HCT116 (cell line): Measurements from ENCODE around the gene ROCK1. TPM values are rescaled to one million over a fixed set of nuclear protein-coding genes. Genes with fewer than 3 reads are reported as not detected.

ENCODE experiments used
- ATAC-seq: fragments of 200-7000 bp; cut with Tn5 transposase; 2 replicates; pipeline ENCODE4 v1.9.1; 2020; ENCODE audit warnings: mild to moderate bottlenecking, moderate library complexity
- BruUV-seq: library from RNA; stranded (reverse); fragments of 400-500 nt; replicated peaks from 2 replicates; lab custom pipeline; 2021; lab: Mats Ljungman, UMichigan
- CTCF ChIA-PET: fragments of 300-600 bp; sonication (Branson Sonifier 250); formaldehyde crosslinking; loops from one replicate; lab custom pipeline; 2021; ENCODE audit warnings: antibody characterized with exemption; lab: Charles Lee
- POLR2A ChIA-PET: fragments of 300-600, 350-600 bp; sonication (Branson Sonifier 250); formaldehyde crosslinking; loops from one replicate; lab custom pipeline; 2021; ENCODE audit warnings: antibody characterized with exemption; lab: Charles Lee
- RAD21 ChIA-PET, 2 experiments: fragments of 300-600 bp; sonication (Branson Sonifier 250); formaldehyde crosslinking; loops; one replicate each; lab custom pipeline; 2023; ENCODE audit warnings: low total read pairs in 2 of 2; ENCODE audit not compliant: uncharacterized antibody in 2 of 2, unreplicated experiment in 2 of 2, low non-redundant PET in 1 of 2; lab: Charles Lee
- DNase-seq: peaks from one replicate; pipeline ENCODE4 v3.0.0-alpha.2; 2010; ENCODE audit warnings: low read depth, low spot score
- H2AFZ ChIP-seq: fragments of 200-600 bp; shearing (Covaris generic), sonication (generic); 2 replicates; pipeline ENCODE4 v1.6.1; 2017; ENCODE audit warnings: low read depth, mixed run types, mixed read lengths, antibody characterized with exemption, low read length; ENCODE audit not compliant: poor library complexity, severe bottlenecking
- H3K27ac ChIP-seq: 2 replicates; pipeline ENCODE4 v1.5.1; 2012; ENCODE audit warnings: low read depth, low read length
- H3K27me3 ChIP-seq: fragments of 200-600 bp; sonication (generic); 2 replicates; pipeline ENCODE4 v1.6.1; 2016; ENCODE audit warnings: mixed run types, low read length, mixed read lengths; ENCODE audit not compliant: insufficient read depth
- H3K36me3 ChIP-seq, 2 experiments: fragments of 200-500 bp in 1 of 2; fragments of 200-600 bp in 1 of 2; sonication (Bioruptor generic) in 1 of 2; sonication (generic) in 1 of 2; 2 replicates each; pipeline versions ENCODE4 v1.5.1 to v1.6.1; 2014 to 2016; ENCODE audit warnings: low read length in 2 of 2, inconsistent platforms in 1 of 2, mixed read lengths in 1 of 2, mixed run types in 1 of 2; ENCODE audit not compliant: insufficient read depth in 2 of 2, control insufficient read depth in 1 of 2
- H3K4me1 ChIP-seq, 2 experiments: fragments of 200-600 bp in 1 of 2; sonication (generic) in 1 of 2; 2 replicates each; pipeline versions ENCODE4 v1.5.1 to v1.6.1; 2012 to 2017; ENCODE audit warnings: low read length in 2 of 2, inconsistent platforms in 1 of 2, mild to moderate bottlenecking in 1 of 2, mixed read lengths in 1 of 2, mixed run types in 1 of 2, moderate library complexity in 1 of 2; ENCODE audit not compliant: insufficient read depth in 2 of 2, control insufficient read depth in 1 of 2
- H3K4me2 ChIP-seq: fragments of 200-600 bp; sonication (generic); 2 replicates; pipeline ENCODE4 v1.6.1; 2017; ENCODE audit warnings: mixed run types, low read length, mixed read lengths
- H3K4me3 ChIP-seq, 2 experiments: fragments of 200-600 bp in 1 of 2; sonication (generic) in 1 of 2; replicated peaks in 1 of 2; 2 replicates each; pipeline ENCODE4 v1.5.1; 2011 to 2016; ENCODE audit warnings: low read length in 2 of 2, control low read depth in 1 of 2, low read depth in 1 of 2, mild to moderate bottlenecking in 1 of 2, mixed read lengths in 1 of 2, mixed run types in 1 of 2
- H3K79me2 ChIP-seq: fragments of 200-600 bp; sonication (generic); 2 replicates; pipeline ENCODE4 v1.6.1; 2017; ENCODE audit warnings: mild to moderate bottlenecking, mixed run types, low read length, moderate library complexity, mixed read lengths; ENCODE audit not compliant: insufficient read depth
- H3K9ac ChIP-seq: fragments of 200-600 bp; sonication (generic); 2 replicates; pipeline ENCODE4 v1.6.1; 2016; ENCODE audit warnings: low read length, mixed read lengths
- H3K9me2 ChIP-seq: fragments of 200-600 bp; sonication (generic), shearing (Covaris generic); 2 replicates; pipeline ENCODE4 v1.6.1; 2017; ENCODE audit warnings: mixed run types, mild to moderate bottlenecking, moderate library complexity; ENCODE audit not compliant: insufficient read depth
- H3K9me3 ChIP-seq, 2 experiments: fragments of 200-500 bp in 1 of 2; fragments of 200-600 bp in 1 of 2; sonication (Bioruptor generic) in 1 of 2; sonication (generic) in 1 of 2; 2 replicates each; pipeline ENCODE4 v1.6.1; 2014 to 2017; ENCODE audit warnings: low read length in 2 of 2, mixed read lengths in 2 of 2, inconsistent platforms in 1 of 2, low read depth in 1 of 2, mild to moderate bottlenecking in 1 of 2, mixed run types in 1 of 2, moderate library complexity in 1 of 2; ENCODE audit not compliant: control insufficient read depth in 1 of 2, insufficient read depth in 1 of 2
- H4K20me1 ChIP-seq: fragments of 200-600 bp; sonication (generic), shearing (Covaris generic); 2 replicates; pipeline ENCODE4 v1.6.1; 2017; ENCODE audit warnings: mixed run types, mild to moderate bottlenecking, moderate library complexity; ENCODE audit not compliant: insufficient read depth
- ATF3 ChIP-seq: IDR thresholded peaks from 2 replicates; pipeline ENCODE4 v1.6.1; 2012
- EGR1 ChIP-seq: IDR thresholded peaks from 2 replicates; pipeline ENCODE4 v1.6.1; 2012; ENCODE audit warnings: low read depth
- FOSL1 ChIP-seq: IDR thresholded peaks from 2 replicates; pipeline ENCODE4 v1.6.1; 2012; ENCODE audit warnings: low read depth
- YY1 ChIP-seq: IDR thresholded peaks from 2 replicates; pipeline ENCODE4 v1.6.1; 2011; ENCODE audit warnings: low read length, low read depth, moderate library complexity, mild to moderate bottlenecking; ENCODE audit not compliant: insufficient replicate concordance; ENCODE audit errors: extremely low read depth
- intact Hi-C: fragments of 100-400 bp; cut with micrococcal nuclease; formaldehyde crosslinking; loops from 2 replicates; pipeline ENCODE4 v1.10.0; 2022
- total RNA-seq: library from RNA; stranded (reverse); gene quantifications from one replicate; pipeline ENCODE4 v1.2.1, GENCODE V29; 2021; ENCODE audit not compliant: unreplicated experiment

Gene ROCK1
- total RNA-seq, 1 experiment from 2014 or later: 38.1 TPM

- Histone ChIP-seq H3K27ac (no peak overlapping the region), H3K4me3 (no peak overlapping the region), H3K79me2 (peaks cover 89% of the 10 kb centered on the region), H2AFZ (no peak overlapping the region), H3K4me1 (peaks cover 25 to 27% of the 10 kb centered on the region in 2 experiments), H3K4me2 (peak overlapping the region; percentile 57), H3K9me3 (no peaks in the 10 kb centered on the region), H4K20me1 (peaks cover 13% of the 10 kb centered on the region; the same call in 1 of the 2 replicates), H3K9me2 (no peaks in the 10 kb centered on the region), H3K9ac (no peak overlapping the region), H3K27me3 (no peaks in the 10 kb centered on the region), H3K36me3 (no peaks in the 10 kb centered on the region)
- ChIA-PET POLR2A (no interaction called here), RAD21 (no interaction called here), CTCF (no interaction called here)
- no TSS peak for BruUV-seq
- TF ChIP-seq YY1 (no peak), EGR1 (peak; percentile 79), FOSL1 (0 out of 2 replicates have a peak, but pooled peaks have one; percentile 14)
- peak; percentile 2 for DNase-seq
- intact Hi-C loops: no loop called here
- peak; percentile 73 for ATAC-seq
Observed at GRCh38 chr18:21074336-21075323, 37.0 kb downstream of the ROCK1 start.

GRCh38 chr18:21073180-21073579 is 38.4 kb downstream of the ROCK1 start:
- TF ChIP-seq ATF3: no peak
- H3K9me3 ChIP-seq: no peaks in the 10 kb centered on the region
- no peak overlapping the region for H3K9ac ChIP-seq
- H2AFZ ChIP-seq: no peak overlapping the region
- POLR2A ChIA-PET: no interaction called here
- H3K27me3 ChIP-seq: no peaks in the 10 kb centered on the region
- no TSS peak for BruUV-seq
- no peak overlapping the region for H3K4me2 ChIP-seq
- ATAC-seq (no peak), DNase-seq (no peak)
- CTCF ChIA-PET: no interaction called here
- peaks cover 78% of the 10 kb centered on the region for H3K79me2 ChIP-seq
- H3K27ac ChIP-seq: no peak overlapping the region
- RAD21 ChIA-PET: no interaction called here
- no peaks in the 10 kb centered on the region for H3K36me3 ChIP-seq
- H3K9me2 ChIP-seq: no peaks in the 10 kb centered on the region
- H3K4me3 ChIP-seq: no peak overlapping the region
- peaks cover 25 to 27% of the 10 kb centered on the region in 2 experiments for H3K4me1 ChIP-seq
- intact Hi-C loops: no loop called here
- peaks cover 24% of the 10 kb centered on the region; the same call in 1 of the 2 replicates for H4K20me1 ChIP-seq
